ENCODE data around the gene TCHP. TPM values are rescaled to one million over a fixed set of nuclear protein-coding genes. Genes with fewer than 3 reads are reported as not detected.

Gene TCHP
- total and polyA plus RNA-seq, 2 of the 13 experiments (the other 11 are each of a cell fraction or from before 2014, with no cell fraction given): 6.7 to 12.2 TPM

DNA sequence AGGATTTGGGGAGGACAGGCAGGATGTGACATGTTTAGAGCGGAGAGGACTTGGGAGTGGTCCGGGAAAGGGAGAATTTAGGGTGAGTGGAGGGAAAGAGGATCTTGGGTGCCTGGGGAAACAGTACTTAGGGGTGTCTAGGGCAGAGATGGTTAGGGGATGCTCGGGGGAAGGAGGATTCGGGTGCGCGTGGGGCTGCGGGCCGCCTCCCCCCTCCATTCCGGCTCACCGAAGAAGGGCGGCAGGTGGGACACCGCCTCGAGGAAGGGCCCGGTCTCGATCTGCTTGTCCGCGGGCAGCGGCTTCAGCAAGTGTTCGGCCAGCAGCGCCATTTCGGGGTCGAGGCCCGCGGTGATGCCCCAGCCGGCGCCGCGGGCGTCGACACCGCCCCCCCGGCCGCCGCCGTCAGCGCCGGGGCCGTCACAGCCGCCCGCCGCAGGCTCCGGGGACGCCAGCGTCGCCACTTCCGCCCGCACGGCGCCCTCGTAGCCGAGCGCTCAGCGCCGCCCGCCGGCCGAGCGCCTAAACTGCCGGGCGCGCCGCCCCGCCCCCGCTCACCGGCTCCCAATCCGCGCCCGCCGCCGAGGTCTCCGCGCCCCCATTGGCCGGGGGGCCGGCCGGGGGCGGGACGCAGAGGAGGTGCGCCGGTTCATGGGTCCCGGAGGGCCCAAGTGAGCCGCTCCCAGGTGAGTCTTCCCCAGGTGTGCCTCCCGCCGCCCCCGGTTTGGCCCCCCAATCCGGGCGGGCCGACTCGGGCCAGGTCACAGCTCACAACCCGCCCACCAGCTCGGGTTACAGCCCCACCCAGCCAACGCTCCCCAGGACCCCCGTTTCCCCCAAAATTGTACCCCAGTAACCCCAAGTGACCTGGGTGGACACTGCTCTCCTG is 19.8 kb upstream of the TCHP start, which contains the start of gene GLTP (continued):
- TF ChIP-seq ZSCAN9 (CRISPR knock-in tag; IDR thresholded peaks at IDR 0.05; ENCODE audit: borderline replicate concordance) (0 out of 2 replicates have a peak, but pooled peaks have one; percentile 24), MAFG (CRISPR knock-in tag; IDR thresholded peaks at IDR 0.05) (no peak), PHF8 (CRISPR knock-in tag; IDR thresholded peaks at IDR 0.05) (0 out of 2 replicates have a peak, but pooled peaks have one; percentile 30), FOXJ3 (CRISPR knock-in tag; IDR thresholded peaks at IDR 0.05; ENCODE audit: borderline replicate concordance) (no peak), HMG20B (CRISPR knock-in tag; conservative IDR thresholded peaks at IDR 0.05) (no peak), ZNF20 (CRISPR knock-in tag; IDR thresholded peaks at IDR 0.05) (no peak), SKI (IDR thresholded peaks at IDR 0.05; ENCODE audit: partially characterized antibody) (peak; percentile 75), YY1 (IDR thresholded peaks at IDR 0.05; ENCODE audit: insufficient read depth, insufficient replicate concordance, low read depth, low read length) (peak; percentile 71), YEATS2 (CRISPR knock-in tag; IDR thresholded peaks at IDR 0.05; ENCODE audit: borderline replicate concordance) (no peak), GFI1 (CRISPR knock-in tag; IDR thresholded peaks at IDR 0.05; ENCODE audit: borderline replicate concordance) (no peak), STAG1 (CRISPR knock-in tag; IDR thresholded peaks at IDR 0.05) (peak; percentile 77), ETV6 (CRISPR knock-in tag; conservative IDR thresholded peaks at IDR 0.05) (no peak), PAX8 (CRISPR knock-in tag; IDR thresholded peaks at IDR 0.05; ENCODE audit: borderline replicate concordance) (no peak), HMG20A (CRISPR knock-in tag; IDR thresholded peaks at IDR 0.05; ENCODE audit: borderline replicate concordance) (no peak)
- TF ChIP-seq, protein P1, sequence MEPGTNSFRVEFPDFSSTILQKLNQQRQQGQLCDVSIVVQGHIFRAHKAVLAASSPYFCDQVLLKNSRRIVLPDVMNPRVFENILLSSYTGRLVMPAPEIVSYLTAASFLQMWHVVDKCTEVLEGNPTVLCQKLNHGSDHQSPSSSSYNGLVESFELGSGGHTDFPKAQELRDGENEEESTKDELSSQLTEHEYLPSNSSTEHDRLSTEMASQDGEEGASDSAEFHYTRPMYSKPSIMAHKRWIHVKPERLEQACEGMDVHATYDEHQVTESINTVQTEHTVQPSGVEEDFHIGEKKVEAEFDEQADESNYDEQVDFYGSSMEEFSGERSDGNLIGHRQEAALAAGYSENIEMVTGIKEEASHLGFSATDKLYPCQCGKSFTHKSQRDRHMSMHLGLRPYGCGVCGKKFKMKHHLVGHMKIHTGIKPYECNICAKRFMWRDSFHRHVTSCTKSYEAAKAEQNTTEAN (CRISPR knock-in tag; conservative IDR thresholded peaks at IDR 0.05): no peak
- TF ChIP-seq, protein P2, sequence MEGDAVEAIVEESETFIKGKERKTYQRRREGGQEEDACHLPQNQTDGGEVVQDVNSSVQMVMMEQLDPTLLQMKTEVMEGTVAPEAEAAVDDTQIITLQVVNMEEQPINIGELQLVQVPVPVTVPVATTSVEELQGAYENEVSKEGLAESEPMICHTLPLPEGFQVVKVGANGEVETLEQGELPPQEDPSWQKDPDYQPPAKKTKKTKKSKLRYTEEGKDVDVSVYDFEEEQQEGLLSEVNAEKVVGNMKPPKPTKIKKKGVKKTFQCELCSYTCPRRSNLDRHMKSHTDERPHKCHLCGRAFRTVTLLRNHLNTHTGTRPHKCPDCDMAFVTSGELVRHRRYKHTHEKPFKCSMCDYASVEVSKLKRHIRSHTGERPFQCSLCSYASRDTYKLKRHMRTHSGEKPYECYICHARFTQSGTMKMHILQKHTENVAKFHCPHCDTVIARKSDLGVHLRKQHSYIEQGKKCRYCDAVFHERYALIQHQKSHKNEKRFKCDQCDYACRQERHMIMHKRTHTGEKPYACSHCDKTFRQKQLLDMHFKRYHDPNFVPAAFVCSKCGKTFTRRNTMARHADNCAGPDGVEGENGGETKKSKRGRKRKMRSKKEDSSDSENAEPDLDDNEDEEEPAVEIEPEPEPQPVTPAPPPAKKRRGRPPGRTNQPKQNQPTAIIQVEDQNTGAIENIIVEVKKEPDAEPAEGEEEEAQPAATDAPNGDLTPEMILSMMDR (CRISPR knock-in tag; IDR thresholded peaks at IDR 0.05): peak; percentile 59; the same call in 1 of the 2 replicates
- TF ChIP-seq, protein P3, sequence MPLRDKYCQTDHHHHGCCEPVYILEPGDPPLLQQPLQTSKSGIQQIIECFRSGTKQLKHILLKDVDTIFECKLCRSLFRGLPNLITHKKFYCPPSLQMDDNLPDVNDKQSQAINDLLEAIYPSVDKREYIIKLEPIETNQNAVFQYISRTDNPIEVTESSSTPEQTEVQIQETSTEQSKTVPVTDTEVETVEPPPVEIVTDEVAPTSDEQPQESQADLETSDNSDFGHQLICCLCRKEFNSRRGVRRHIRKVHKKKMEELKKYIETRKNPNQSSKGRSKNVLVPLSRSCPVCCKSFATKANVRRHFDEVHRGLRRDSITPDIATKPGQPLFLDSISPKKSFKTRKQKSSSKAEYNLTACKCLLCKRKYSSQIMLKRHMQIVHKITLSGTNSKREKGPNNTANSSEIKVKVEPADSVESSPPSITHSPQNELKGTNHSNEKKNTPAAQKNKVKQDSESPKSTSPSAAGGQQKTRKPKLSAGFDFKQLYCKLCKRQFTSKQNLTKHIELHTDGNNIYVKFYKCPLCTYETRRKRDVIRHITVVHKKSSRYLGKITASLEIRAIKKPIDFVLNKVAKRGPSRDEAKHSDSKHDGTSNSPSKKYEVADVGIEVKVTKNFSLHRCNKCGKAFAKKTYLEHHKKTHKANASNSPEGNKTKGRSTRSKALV (CRISPR knock-in tag; IDR thresholded peaks at IDR 0.05): no peak
- TF ChIP-seq, protein P4, sequence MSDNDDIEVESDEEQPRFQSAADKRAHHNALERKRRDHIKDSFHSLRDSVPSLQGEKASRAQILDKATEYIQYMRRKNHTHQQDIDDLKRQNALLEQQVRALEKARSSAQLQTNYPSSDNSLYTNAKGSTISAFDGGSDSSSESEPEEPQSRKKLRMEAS (IDR thresholded peaks at IDR 0.05): peak; percentile 63; the same call in 1 of the 2 replicates
- TF ChIP-seq, protein P5, sequence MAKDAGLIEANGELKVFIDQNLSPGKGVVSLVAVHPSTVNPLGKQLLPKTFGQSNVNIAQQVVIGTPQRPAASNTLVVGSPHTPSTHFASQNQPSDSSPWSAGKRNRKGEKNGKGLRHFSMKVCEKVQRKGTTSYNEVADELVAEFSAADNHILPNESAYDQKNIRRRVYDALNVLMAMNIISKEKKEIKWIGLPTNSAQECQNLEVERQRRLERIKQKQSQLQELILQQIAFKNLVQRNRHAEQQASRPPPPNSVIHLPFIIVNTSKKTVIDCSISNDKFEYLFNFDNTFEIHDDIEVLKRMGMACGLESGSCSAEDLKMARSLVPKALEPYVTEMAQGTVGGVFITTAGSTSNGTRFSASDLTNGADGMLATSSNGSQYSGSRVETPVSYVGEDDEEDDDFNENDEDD (CRISPR knock-in tag; IDR thresholded peaks at IDR 0.05; ENCODE audit: borderline replicate concordance): peak; percentile 44; the same call in 1 of the 2 replicates
- TF ChIP-seq, protein P6, sequence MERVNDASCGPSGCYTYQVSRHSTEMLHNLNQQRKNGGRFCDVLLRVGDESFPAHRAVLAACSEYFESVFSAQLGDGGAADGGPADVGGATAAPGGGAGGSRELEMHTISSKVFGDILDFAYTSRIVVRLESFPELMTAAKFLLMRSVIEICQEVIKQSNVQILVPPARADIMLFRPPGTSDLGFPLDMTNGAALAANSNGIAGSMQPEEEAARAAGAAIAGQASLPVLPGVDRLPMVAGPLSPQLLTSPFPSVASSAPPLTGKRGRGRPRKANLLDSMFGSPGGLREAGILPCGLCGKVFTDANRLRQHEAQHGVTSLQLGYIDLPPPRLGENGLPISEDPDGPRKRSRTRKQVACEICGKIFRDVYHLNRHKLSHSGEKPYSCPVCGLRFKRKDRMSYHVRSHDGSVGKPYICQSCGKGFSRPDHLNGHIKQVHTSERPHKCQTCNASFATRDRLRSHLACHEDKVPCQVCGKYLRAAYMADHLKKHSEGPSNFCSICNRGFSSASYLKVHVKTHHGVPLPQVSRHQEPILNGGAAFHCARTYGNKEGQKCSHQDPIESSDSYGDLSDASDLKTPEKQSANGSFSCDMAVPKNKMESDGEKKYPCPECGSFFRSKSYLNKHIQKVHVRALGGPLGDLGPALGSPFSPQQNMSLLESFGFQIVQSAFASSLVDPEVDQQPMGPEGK (CRISPR knock-in tag; IDR thresholded peaks at IDR 0.05): 0 out of 2 replicates have a peak, but pooled peaks have one; percentile 20

Data from HepG2 (cell line).